ENCODE results near the gene NFATC2IP. TPM values are rescaled to one million over a fixed set of nuclear protein-coding genes. Genes with fewer than 3 reads are reported as not detected.
A peak's percentile ranks its signal among the peaks of the same experiment; 100 is the strongest.

The NFATC2IP gene
- total and polyA plus RNA-seq, 2 of the 13 experiments (the other 11 are each of a cell fraction or from before 2014, with no cell fraction given) = 32.1 to 48.5 TPM

GRCh38 chr16:28925386-28926228, 25.1 kb upstream of the NFATC2IP start (continued):
- TF ChIP-seq, protein P1, sequence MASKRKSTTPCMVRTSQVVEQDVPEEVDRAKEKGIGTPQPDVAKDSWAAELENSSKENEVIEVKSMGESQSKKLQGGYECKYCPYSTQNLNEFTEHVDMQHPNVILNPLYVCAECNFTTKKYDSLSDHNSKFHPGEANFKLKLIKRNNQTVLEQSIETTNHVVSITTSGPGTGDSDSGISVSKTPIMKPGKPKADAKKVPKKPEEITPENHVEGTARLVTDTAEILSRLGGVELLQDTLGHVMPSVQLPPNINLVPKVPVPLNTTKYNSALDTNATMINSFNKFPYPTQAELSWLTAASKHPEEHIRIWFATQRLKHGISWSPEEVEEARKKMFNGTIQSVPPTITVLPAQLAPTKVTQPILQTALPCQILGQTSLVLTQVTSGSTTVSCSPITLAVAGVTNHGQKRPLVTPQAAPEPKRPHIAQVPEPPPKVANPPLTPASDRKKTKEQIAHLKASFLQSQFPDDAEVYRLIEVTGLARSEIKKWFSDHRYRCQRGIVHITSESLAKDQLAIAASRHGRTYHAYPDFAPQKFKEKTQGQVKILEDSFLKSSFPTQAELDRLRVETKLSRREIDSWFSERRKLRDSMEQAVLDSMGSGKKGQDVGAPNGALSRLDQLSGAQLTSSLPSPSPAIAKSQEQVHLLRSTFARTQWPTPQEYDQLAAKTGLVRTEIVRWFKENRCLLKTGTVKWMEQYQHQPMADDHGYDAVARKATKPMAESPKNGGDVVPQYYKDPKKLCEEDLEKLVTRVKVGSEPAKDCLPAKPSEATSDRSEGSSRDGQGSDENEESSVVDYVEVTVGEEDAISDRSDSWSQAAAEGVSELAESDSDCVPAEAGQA (IDR thresholded peaks at IDR 0.05; ENCODE audit: low read depth) = no peak
- TF ChIP-seq, protein P1 (CRISPR knock-in tag; IDR thresholded peaks at IDR 0.05; ENCODE audit: borderline replicate concordance) = 0 out of 2 replicates have a peak, but pooled peaks have one; percentile 35
- TF ChIP-seq, protein P2, sequence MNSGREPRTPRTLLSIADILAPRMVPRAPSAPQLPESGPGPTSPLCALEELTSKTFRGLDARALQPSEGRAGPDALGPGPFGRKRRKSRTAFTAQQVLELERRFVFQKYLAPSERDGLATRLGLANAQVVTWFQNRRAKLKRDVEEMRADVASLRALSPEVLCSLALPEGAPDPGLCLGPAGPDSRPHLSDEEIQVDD (CRISPR knock-in tag; IDR thresholded peaks at IDR 0.05; ENCODE audit: borderline replicate concordance) = 0 out of 2 replicates have a peak, but pooled peaks have one; percentile 42
- TF ChIP-seq SCMH1 (CRISPR knock-in tag; IDR thresholded peaks at IDR 0.05; ENCODE audit: borderline replicate concordance) (no peak), ZNF337 (CRISPR knock-in tag; IDR thresholded peaks at IDR 0.05; ENCODE audit: borderline replicate concordance, low read depth) (peak; percentile 29; the same call in 1 of the 2 replicates), NCOA2 (CRISPR knock-in tag; IDR thresholded peaks at IDR 0.05) (0 out of 2 replicates have a peak, but pooled peaks have one; percentile 40), SP4 (CRISPR knock-in tag; IDR thresholded peaks at IDR 0.05) (no peak), KAT8 (CRISPR knock-in tag; IDR thresholded peaks at IDR 0.05) (no peak; the same call in 1 of the 2 replicates), PCBP2 (optimal IDR thresholded peaks at IDR 0.05; ENCODE audit: low read depth, low read length, poor library complexity, severe bottlenecking) (peak; percentile 62), ZNF768 (CRISPR knock-in tag; IDR thresholded peaks at IDR 0.05) (peak; percentile 33; the same call in 1 of the 2 replicates), HOMEZ (CRISPR knock-in tag; IDR thresholded peaks at IDR 0.05; ENCODE audit: low read depth) (0 out of 2 replicates have a peak, but pooled peaks have one; percentile 14)
- TF ChIP-seq, protein P3, sequence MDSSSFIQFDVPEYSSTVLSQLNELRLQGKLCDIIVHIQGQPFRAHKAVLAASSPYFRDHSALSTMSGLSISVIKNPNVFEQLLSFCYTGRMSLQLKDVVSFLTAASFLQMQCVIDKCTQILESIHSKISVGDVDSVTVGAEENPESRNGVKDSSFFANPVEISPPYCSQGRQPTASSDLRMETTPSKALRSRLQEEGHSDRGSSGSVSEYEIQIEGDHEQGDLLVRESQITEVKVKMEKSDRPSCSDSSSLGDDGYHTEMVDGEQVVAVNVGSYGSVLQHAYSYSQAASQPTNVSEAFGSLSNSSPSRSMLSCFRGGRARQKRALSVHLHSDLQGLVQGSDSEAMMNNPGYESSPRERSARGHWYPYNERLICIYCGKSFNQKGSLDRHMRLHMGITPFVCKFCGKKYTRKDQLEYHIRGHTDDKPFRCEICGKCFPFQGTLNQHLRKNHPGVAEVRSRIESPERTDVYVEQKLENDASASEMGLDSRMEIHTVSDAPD (CRISPR knock-in tag; IDR thresholded peaks at IDR 0.05) = no peak
- TF ChIP-seq, protein P4, sequence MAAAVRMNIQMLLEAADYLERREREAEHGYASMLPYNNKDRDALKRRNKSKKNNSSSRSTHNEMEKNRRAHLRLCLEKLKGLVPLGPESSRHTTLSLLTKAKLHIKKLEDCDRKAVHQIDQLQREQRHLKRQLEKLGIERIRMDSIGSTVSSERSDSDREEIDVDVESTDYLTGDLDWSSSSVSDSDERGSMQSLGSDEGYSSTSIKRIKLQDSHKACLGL (CRISPR knock-in tag; IDR thresholded peaks at IDR 0.05) = peak; percentile 72; the same call in 1 of the 2 replicates

All from HepG2 (cell line).